Measurements from ENCODE around the gene ATG4D. TPM values are rescaled to one million over a fixed set of nuclear protein-coding genes. Genes with fewer than 3 reads are reported as not detected.

ATG4D gene
- total and polyA plus RNA-seq, 10 of the 15 experiments (the other 5 are each of a cell fraction or from before 2014, with no cell fraction given): 0.39 to 28.7 (median 13.4) TPM

DNA sequence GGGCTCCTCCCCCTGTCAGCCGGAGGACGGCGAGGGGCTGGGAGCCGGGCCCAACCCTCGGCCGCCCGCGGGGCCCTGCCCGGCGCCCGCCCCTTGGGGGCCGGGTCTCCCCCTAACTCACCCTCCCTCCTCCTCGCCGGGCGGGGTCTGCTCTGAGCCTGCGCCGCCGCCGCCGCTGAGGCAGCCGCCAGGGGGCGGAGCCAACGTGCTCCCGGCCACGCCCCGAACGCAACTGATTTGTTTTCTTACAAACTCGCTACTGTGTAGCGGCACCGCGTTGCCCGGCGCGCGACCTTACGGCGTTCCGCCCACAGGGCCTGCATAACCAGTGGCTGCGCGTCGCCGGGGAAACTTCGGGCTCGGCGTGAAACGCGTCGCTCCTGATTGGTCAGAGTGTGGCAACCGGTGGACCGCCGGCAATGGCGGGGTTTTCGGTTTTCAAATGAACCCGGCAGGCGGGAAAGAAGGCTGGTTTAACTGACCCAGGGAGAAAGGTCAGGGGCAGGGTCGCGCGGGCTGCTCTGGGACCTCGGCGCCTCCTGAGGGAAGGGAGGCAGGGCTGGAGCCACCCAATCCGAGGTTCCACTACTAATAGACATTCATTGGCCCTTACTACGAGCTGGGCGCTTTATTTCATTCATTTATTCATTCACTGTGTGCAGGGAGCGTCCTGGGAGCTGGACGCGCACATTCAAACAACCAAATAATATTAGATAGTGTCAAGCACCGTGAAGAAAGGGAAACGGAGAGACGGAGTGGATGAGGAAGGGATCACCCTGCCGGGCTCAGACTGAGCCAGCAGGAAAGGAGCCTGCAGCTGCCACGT, 25.3 kb downstream of the ATG4D start, which contains the start of gene CDKN2D (continued):
- peak; percentile 14 for TF ChIP-seq SKIL (IDR thresholded peaks at IDR 0.05; ENCODE audit: low read depth, poor library complexity, severe bottlenecking)
- peak; percentile 62 to 75; a peak in 3 of 4 replicates for TF ChIP-seq BHLHE40 (IDR thresholded peaks at IDR 0.05; ENCODE audit: borderline replicate concordance in 1 of 2, low read depth in 2 of 2, low read length in 1 of 2)
- TF ChIP-seq CBX5 (IDR thresholded peaks at IDR 0.05; ENCODE audit: low read depth): no peak
- TF ChIP-seq POLR2A (IDR thresholded peaks at IDR 0.05; ENCODE audit: low read depth, low read length): peak; percentile 76
- TF ChIP-seq RB1 (IDR thresholded peaks at IDR 0.05; ENCODE audit: borderline replicate concordance): peak; percentile 98
- TF ChIP-seq JUNB (IDR thresholded peaks at IDR 0.05): no peak
- TF ChIP-seq CHD2 (IDR thresholded peaks at IDR 0.05; ENCODE audit: borderline replicate concordance, low read depth, low read length): peak; percentile 95
- TF ChIP-seq EZH2 (IDR thresholded peaks at IDR 0.05; ENCODE audit: borderline replicate concordance, control insufficient read depth, low read depth, low read length): no peak
- TF ChIP-seq POU2F2 (IDR thresholded peaks at IDR 0.05; ENCODE audit: borderline replicate concordance, low read depth, low read length): peak; percentile 54; the same call in 2 of the 3 replicates
- TF ChIP-seq BACH1 (IDR thresholded peaks at IDR 0.05; ENCODE audit: borderline replicate concordance): no peak; the same call in 1 of the 2 replicates
- TF ChIP-seq CREB1 (IDR thresholded peaks at IDR 0.05; ENCODE audit: low read depth): peak; percentile 90
- TF ChIP-seq KDM1A (IDR thresholded peaks at IDR 0.05; ENCODE audit: borderline replicate concordance): no peak
- no peak for TF ChIP-seq CUX1 (IDR thresholded peaks at IDR 0.05; ENCODE audit: insufficient replicate concordance, low read depth, low read length)
- no peak for TF ChIP-seq CHD4 (IDR thresholded peaks at IDR 0.05)
- TF ChIP-seq BMI1 (IDR thresholded peaks at IDR 0.05; ENCODE audit: borderline replicate concordance): no peak
- peak; percentile 99 for TF ChIP-seq SIN3A (IDR thresholded peaks at IDR 0.05; ENCODE audit: low read depth, low read length)
- no peak; the same call in 1 of the 2 replicates for TF ChIP-seq BRCA1 (IDR thresholded peaks at IDR 0.05; ENCODE audit: low read depth, low read length)
- peak; percentile 57 for TF ChIP-seq FOS (IDR thresholded peaks at IDR 0.05; ENCODE audit: borderline replicate concordance, extremely low read depth, insufficient read length)

Data from GM12878 (cell line).